AG04450 (cell line): Measurements from ENCODE around the gene ELOA2. TPM values are rescaled to one million over a fixed set of nuclear protein-coding genes. Genes with fewer than 3 reads are reported as not detected.

ENCODE experiments used
- CTCF ChIA-PET: fragments of 300-600, 350-600 bp; formaldehyde crosslinking; extraction: SDS; loops from one replicate; lab custom pipeline; 2022; ENCODE audit warnings: antibody characterized with exemption, inconsistent platforms; lab: Charles Lee
- POLR2A ChIA-PET: fragments of 350-600 bp; formaldehyde crosslinking; extraction: SDS; loops from one replicate; lab custom pipeline; 2021; ENCODE audit warnings: antibody characterized with exemption, inconsistent platforms; lab: Yijun Ruan, JAX
- DNase-seq: peaks from one replicate; pipeline ENCODE4 v3.0.0-alpha.2; 2011; ENCODE audit warnings: low read depth, low spot score
- H3K27ac ChIP-seq: one replicate; pipeline ENCODE4 v1.5.1; 2012; ENCODE audit warnings: low read depth, low read length, control low read depth
- H3K27me3 ChIP-seq: one replicate; pipeline ENCODE4 v1.6.0; 2012; ENCODE audit warnings: low read length; ENCODE audit not compliant: control insufficient read depth, insufficient read depth
- H3K4me3 ChIP-seq: 2 replicates; pipeline ENCODE4 v1.5.1; 2011; ENCODE audit warnings: mild to moderate bottlenecking, low read depth, low read length, control low read depth
- H3K9me3 ChIP-seq: 2 replicates; pipeline ENCODE4 v1.5.1; 2012; ENCODE audit warnings: low read length; ENCODE audit not compliant: control insufficient read depth, insufficient read depth
- CTCF ChIP-seq: IDR thresholded peaks from 2 replicates; pipeline ENCODE4 v1.5.1; 2011; ENCODE audit warnings: low read depth, low read length, control low read depth, inconsistent platforms
- polyA minus RNA-seq: library from RNA; depleted of rRNA, polyadenylated mRNA; stranded (reverse); fragments of >200 nt; gene quantifications from 2 replicates; pipeline ENCODE4 v1.2.3, GENCODE V29; 2011; rRNA and poly(A)+ RNA removed
- polyA plus RNA-seq: library from polyadenylated mRNA; depleted of rRNA; stranded (reverse); fragments of >200 nt; gene quantifications from 2 replicates; pipeline ENCODE4 v1.2.3, GENCODE V29; 2011; rRNA removed

The ELOA2 gene
- not detected in 2 replicates for polyA plus RNA-seq
- not detected in 2 replicates for polyA minus RNA-seq

- H3K27ac ChIP-seq: no peak within 1 kb of the TSS
- no peaks in the 10 kb centered on the region for H3K27me3 ChIP-seq
- CTCF ChIA-PET: no interaction called here
- no peak for TF ChIP-seq CTCF
- DNase-seq: no peak
- POLR2A ChIA-PET: no interaction called here
- H3K4me3 ChIP-seq: no peak within 1 kb of the TSS
- H3K9me3 ChIP-seq: peaks cover 31% of the 10 kb centered on the region
Observed at GRCh38 chr18:47035156-47035671, at the start of gene ELOA2. Gene ELOA2, minus strand, starts transcription at chr18:47035621. Its CDS starts 357 bp downstream, at chr18:47035264.

GRCh38 chr18:47081578-47081977 is 46.2 kb upstream of the ELOA2 start:
- no peak overlapping the region for H3K27ac ChIP-seq
- H3K4me3 ChIP-seq: no peak overlapping the region
- H3K27me3 ChIP-seq: no peaks in the 10 kb centered on the region
- TF ChIP-seq CTCF: no peak
- H3K9me3 ChIP-seq: no peaks in the 10 kb centered on the region
- POLR2A ChIA-PET: no interaction called here
- DNase-seq: no peak
- CTCF ChIA-PET: interaction anchor here (0.5 kb wide), 1 partner anchor 742 kb away, joined by 3 read pairs; no protein-coding TSS in a partner anchor

- H3K27me3 ChIP-seq: no peaks in the 10 kb centered on the region
- no peak for TF ChIP-seq CTCF
- H3K27ac ChIP-seq: no peak overlapping the region
- no peaks in the 10 kb centered on the region for H3K9me3 ChIP-seq
- CTCF ChIA-PET: no interaction called here
- POLR2A ChIA-PET: no interaction called here
- no peak for DNase-seq
- no peak overlapping the region for H3K4me3 ChIP-seq
Observed at GRCh38 chr18:47080872-47081271, 45.5 kb upstream of the ELOA2 start.

GRCh38 chr18:47077111-47077510 is 41.7 kb upstream of the ELOA2 start:
- no peak overlapping the region for H3K4me3 ChIP-seq

More at GRCh38 chr18:47077111-47077510, 41.7 kb upstream of the ELOA2 start:
- ChIA-PET POLR2A (no interaction called here), CTCF (no interaction called here)
- DNase-seq: no peak
- H3K9me3 ChIP-seq: no peaks in the 10 kb centered on the region
- H3K27ac ChIP-seq: no peak overlapping the region
- TF ChIP-seq CTCF: no peak
- no peaks in the 10 kb centered on the region for H3K27me3 ChIP-seq
